T1000 (cell line): ENCODE data around the gene RBM19.

ENCODE experiments used
- DNase-seq: peaks from one replicate; lab custom pipeline; 2025; ENCODE audit warnings: mixed read lengths; lab: John Stamatoyannopoulos, UW

Gene RBM19

DNA sequence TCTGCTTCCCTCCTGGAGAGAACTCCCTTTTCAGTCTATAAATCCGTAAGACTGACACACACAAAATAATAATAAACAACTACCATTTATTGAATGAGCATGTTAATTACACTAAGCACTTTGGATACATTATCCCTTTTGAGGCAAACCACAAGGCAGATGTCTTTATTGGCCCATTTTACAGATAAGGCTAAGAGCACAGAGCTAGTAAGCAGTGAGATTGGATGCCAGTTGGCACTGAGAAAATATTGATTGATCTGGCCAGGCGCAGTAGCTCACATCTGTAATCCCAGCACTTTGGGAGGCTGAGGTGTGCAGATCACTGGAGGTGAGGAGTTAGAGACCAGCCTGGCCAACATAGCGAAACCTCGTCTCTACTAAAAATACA, 21.9 kb upstream of the RBM19 start:
- no peak for DNase-seq

DNA sequence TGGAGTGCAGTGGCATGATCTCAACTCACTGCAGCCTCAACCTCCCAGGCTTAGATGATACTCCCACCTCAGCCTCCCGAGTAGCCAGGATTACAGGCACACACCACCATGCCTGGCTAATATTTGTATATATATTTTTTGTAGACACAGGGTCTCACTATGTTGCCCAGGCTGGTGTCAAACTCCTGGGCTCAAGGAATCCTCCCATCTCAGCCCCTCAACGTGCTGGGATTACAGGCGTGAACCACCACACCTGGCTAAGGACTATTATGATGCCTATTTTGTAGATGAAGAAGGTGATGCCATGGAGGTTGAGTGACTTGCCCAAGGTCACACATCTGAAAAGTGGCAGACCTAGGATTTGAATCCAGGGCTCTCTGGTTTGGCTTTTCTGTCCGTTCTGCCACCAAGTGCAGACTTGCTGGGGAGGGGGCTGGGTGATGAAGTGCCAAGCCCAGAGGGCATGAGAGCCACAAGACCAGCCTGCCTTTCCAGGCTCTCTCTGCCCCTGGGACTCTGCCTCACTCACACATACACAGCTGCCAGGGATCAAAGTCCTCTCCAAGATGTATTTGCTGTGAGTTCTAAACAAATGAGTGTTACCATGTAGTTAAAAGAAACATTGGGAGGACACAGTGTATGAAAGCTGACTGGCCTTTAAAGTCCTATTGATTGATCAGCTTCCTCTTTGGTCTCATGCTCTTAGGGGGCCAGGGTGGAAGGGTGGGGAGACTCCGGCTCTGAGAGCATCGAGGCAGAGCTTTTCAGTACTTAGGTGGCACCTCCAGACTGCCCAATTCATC, 21.3 kb upstream of the RBM19 start:
- no peak for DNase-seq

- DNase-seq = no peak
Observed at GRCh38 chr12:113984464-113984863, 18.3 kb upstream of the RBM19 start.

DNA sequence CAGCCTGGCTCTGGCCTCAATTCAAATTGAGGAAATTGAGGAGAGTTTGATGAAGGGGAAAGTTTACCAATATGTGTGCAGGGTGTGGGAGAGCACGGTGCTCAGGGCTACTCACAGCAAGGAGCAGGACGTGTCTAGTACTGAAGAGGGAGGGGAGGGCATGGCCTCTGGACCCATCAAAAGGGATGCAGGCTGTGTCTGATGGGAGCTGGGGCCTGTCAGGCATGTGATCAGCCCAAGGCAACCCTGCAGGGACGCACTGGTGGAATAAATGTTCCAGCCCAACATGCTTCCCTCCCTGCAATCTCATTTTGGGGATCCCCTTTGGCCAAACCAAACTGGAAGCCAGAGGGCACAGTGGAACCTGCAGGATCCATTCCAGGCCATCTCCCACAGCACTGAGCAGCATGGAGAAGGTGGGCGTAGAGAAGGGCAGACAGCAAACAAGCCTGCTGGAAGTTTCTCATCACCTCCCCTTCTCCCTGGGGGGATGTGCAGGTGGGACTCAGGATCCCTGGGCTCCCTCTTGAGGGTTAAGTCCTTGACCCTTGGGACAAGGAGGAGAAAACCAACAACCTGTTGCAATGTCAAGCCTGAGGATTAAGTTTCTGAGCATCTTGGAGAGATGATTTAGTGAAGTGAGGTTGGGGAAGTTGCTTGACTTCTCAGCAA, 17.8 kb upstream of the RBM19 start:
- no peak for DNase-seq

- no peak for DNase-seq
Observed at GRCh38 chr12:113983265-113983664, 17.1 kb upstream of the RBM19 start.

- no peak for DNase-seq
Observed at GRCh38 chr12:113981876-113982275, 15.8 kb upstream of the RBM19 start.

DNA sequence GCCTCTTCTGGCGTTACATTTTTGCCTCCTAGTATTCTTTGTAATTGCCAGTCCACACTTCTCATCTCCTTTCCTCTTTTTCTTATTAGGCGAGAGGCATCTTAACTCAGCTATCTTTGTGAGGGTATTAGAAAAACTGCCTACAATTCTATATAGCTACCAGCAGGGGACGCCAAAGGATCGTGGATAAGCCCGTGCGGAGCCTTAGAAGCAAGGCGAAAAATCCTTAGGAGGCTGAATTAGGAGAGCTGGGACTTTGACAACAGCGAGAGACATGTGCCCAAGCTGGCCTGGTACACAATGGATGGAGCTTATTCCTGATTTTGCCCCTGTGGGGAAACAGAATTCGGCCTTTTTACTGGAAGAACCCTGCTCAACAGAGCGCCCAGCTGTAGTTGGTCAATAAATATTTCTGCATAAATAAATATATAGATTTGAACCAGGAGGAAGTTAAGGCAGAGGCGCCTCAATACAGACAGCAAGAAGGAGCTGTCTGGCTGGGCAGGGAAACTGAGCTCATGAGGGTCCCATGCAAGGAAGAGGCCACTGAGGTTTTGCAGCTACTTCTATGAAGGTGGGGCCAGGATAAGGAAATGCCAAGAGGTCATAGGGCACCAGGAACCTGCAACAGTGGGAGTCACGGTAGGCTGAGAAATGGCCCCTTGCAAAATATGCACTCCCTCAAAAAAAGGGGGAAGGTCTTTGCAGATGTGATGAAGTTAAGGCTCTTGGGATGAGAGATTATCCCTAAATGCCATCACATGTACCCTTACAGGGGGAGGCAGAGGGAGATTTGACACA, 14.6 kb upstream of the RBM19 start:
- DNase-seq = no peak

DNA sequence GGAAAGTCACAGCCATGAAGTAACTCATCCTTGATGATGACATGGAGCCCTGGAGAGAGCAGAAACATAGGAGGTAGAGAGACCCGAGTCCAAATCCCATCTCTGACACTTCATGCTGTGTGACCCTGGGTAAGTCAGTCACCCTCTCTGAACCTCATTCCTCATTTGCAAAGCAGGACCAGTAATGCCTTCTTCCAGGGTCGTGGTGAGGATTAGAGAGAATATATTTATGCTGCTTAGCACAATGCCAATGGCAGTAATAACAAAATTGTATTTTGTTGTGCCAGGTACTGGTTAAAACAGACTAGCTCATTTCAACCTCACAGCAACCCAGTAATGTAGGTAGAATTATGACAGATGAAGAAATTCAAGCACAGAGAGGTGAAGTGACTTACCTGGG, 13.9 kb upstream of the RBM19 start:
- no peak for DNase-seq

DNA sequence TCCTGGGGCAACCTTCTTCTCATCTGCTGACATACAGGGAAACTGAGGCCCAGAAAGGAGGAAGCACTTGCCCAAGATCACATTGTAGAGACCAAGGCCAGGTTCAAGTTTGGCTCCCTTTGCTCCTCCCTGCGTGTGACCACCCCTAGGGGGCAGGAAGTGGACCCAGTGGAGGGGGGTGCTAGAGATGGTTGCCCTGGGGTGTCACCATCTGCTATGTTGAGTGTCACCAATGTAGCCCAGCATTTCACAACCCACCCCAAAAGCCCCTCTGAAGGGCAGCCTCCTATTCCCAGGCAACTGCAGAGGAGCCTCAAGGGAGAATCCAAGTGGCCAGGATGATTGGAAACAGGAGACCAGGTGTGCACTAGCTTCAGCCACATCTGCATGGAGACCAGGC, 12.0 kb upstream of the RBM19 start:
- DNase-seq = no peak

DNA sequence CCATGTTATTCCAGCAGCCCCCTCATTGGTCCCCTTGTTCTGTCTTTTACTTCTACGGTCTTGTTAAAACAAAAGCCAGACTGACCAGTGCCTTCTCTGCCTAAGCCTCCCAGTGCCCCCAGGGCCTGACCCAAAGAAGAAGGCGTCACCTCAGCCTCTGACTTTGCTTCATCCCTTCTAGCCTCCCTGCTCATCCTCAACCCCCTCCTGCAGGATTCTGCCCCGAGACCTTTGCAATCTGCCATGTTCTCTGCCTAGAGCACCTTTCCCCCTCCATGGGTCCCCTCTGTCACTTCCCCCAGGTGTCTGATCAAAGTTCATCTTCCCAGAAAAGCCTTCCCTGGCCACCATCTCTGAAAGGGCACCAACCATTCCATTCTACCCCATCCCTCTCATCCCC, 7.9 kb upstream of the RBM19 start:
- no peak for DNase-seq

GRCh38 chr12:113973109-113973904, 7.2 kb upstream of the RBM19 start:
- no peak for DNase-seq

- DNase-seq = no peak
Observed at GRCh38 chr12:113971392-113971791, 5.3 kb upstream of the RBM19 start.

DNA sequence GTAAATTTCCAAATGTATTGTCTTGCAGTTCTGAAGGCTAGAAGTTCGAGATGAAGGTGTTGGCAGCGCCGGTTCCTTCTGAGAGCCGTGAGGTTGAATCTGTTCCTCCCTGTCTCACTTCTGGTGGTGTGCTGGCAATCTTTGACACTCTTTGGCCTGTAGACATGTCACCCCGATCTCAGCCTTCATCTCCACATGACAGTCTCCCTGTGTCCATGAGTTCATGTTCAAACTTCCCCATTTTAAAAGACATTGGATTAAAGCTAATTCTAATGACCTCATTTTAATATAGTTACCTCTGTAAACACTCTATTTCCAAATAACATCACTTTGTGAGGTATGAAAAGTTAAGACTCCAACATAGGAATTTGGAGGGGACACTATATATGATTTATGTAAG, 4.1 kb upstream of the RBM19 start:
- no peak for DNase-seq

DNA sequence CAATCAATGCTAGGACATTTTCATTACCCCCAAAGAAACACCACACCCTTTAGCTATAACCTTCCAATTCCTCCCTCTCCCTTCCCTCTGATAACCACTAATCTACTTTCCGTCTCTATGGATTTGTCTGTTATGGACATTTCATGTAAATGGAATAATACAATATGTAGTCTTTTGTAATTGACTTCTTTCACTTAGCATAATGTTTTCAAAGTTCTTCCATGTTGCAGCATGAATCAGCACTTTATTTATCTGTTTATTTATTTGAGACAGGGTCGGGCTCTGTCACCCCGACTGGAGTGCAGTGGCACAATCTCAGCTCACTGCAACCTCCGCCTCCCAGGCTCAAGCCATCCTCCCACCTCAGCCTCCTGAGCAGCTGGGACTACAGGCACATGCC, 1.2 kb upstream of the RBM19 start:
- no peak for DNase-seq

GRCh38 chr12:113962733-113963132, 3.4 kb downstream of the RBM19 start:
- DNase-seq = no peak

DNA sequence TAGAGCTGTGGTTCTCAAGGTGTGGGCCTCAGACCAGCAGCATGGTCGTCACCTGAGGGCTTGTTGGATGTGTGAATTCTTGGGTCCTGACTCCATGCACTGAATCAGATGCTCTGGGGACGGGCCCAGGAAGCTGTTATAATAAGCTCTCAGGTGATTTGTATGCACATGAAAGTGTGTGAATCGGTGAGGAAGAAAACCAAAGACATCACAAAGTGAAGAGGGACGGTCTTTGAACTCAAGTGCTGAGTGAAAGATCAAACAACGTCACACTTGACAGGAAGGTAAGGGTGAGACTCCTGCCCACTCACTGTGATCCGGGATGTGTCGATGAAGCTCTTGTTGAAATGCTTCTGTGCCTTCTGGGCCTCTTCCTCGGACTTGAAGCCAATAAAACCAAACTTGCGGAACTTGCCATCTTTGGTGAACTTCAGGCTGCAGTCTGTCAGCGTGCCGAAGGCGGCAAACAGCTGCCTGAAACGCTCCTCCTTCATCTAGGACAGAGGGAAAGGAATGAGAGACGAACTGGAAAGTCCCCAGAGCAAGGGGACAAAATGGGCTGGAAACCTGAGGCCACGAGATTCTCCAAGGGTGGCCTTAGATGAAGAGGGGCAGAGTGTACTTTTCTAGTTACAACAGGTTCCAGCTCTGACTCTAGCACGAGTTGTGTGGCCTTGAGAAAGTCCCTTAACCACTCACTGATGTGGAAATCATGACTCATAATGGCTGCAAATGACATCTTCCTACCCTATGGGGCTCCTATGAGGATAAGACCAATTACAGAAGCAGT, 4.0 kb downstream of the RBM19 start:
- no peak for DNase-seq

DNA sequence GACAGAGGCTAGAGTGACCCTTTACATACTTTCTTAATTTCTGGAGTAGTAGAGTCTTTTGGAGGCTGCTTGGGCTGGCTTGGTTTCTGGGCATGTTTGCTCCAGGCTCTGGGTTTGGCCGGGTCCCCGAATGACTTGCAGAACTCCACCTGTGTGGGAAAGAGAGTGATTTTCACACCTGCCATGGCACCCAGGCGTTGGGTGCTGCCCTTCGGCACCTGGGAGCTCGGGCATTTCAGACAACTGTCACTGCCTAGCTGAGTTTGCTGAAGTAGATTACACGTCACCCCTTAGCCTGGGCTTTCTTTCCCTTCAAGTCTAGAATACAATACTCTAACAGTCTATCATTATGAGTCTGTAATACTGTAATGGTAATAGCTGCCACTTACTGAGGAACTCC, 6.1 kb downstream of the RBM19 start:
- DNase-seq = no peak

- no peak for DNase-seq
Observed at GRCh38 chr12:113959096-113959495, 7.0 kb downstream of the RBM19 start.

- DNase-seq = no peak
Observed at GRCh38 chr12:113958108-113958507, 8.0 kb downstream of the RBM19 start.

DNA sequence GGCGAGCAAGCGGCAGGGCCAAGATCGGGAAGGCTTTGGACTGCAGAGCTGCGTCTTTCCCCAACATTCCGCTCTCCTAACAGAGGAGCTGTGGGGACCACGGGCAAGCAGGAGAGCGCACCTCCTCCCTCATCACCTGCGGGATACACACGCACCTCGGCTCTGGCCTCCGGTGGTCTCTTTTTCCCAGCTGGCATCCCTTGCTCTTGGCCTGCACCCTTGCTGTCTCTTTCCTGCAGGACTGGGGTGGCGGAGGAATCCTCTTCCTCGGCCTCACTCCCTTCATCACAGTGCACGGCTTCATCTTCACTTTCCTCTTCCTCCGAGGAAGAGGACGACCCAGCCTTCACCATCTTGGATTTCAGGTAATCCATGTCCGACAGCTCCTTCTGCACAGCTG, 8.5 kb downstream of the RBM19 start:
- DNase-seq = no peak
